ENCODE data around the gene BAG5.
"Not testable (repeated sequence)": the region's sequence is repeated elsewhere in the genome, so short reads cannot be mapped to it uniquely, and the experiment has no call there.

The BAG5 gene

GRCh38 chr14:103521951-103522563 is 40.4 kb downstream of the BAG5 start:
- DNase-seq = peak; percentile 88

- no peak for DNase-seq
Observed at GRCh38 chr14:103521438-103521950, 41.0 kb downstream of the BAG5 start.

- DNase-seq = peak; percentile 92
Observed at GRCh38 chr14:103520657-103521437, 41.6 kb downstream of the BAG5 start.

- DNase-seq = no peak
Observed at GRCh38 chr14:103520269-103520656, 42.2 kb downstream of the BAG5 start.

GRCh38 chr14:103519837-103520212 is 42.6 kb downstream of the BAG5 start:
- DNase-seq = peak; percentile 36

GRCh38 chr14:103519043-103519836 is 43.2 kb downstream of the BAG5 start:
- DNase-seq = no peak

GRCh38 chr14:103518422-103519042 is 43.9 kb downstream of the BAG5 start:
- peak; percentile 84 for DNase-seq

GRCh38 chr14:103517721-103518421 is 44.6 kb downstream of the BAG5 start:
- DNase-seq = peak; percentile 68

- no peak for DNase-seq
Observed at GRCh38 chr14:103517174-103517566, 45.3 kb downstream of the BAG5 start.

GRCh38 chr14:103516426-103517173 is 45.9 kb downstream of the BAG5 start:
- peak; percentile 38 for DNase-seq

- no peak for DNase-seq
Observed at GRCh38 chr14:103514596-103515421, 47.6 kb downstream of the BAG5 start.

- peak; percentile 61 for DNase-seq
Observed at GRCh38 chr14:103512701-103513611, 49.5 kb downstream of the BAG5 start.

- not testable (repeated sequence) for DNase-seq
Observed at GRCh38 chr14:103512180-103512579, 50.3 kb downstream of the BAG5 start.

GRCh38 chr14:103510724-103511693 is 51.4 kb downstream of the BAG5 start:
- no peak for DNase-seq

GRCh38 chr14:103509864-103510723 is 52.4 kb downstream of the BAG5 start:
- DNase-seq = no peak

GRCh38 chr14:103508521-103509329 is 53.7 kb downstream of the BAG5 start:
- DNase-seq = no peak
